K562 (cell line): ENCODE measurements around the gene RAB31. TPM values are rescaled to one million over a fixed set of nuclear protein-coding genes. Genes with fewer than 3 reads are reported as not detected.

ENCODE experiments used
- CBX5 ChIP-seq: IDR thresholded peaks from 2 replicates; pipeline ENCODE4 v1.6.1; 2014; ENCODE audit warnings: low read depth, borderline replicate concordance
- ELF2 ChIP-seq: fragments of 250-450 bp; sonication (Bioruptor Pico); IDR thresholded peaks from 2 replicates; pipeline ENCODE4 v1.5.0; 2021; ENCODE audit warnings: mild to moderate bottlenecking
- ESRRB ChIP-seq: fragments of 250-450 bp; sonication (Bioruptor Pico); IDR thresholded peaks from 2 replicates; pipeline ENCODE4 v1.5.0; 2020; ENCODE audit warnings: mild to moderate bottlenecking, moderate library complexity, borderline replicate concordance
- MGA ChIP-seq: fragments of 450-650 bp; IDR thresholded peaks from 2 replicates; pipeline ENCODE4 v1.6.1; 2016; ENCODE audit warnings: mild to moderate bottlenecking, moderate library complexity
- NFATC3 ChIP-seq: fragments of 450-650 bp; IDR thresholded peaks from 2 replicates; pipeline ENCODE4 v1.6.1; 2017; ENCODE audit warnings: mild to moderate bottlenecking
- PATZ1 ChIP-seq: fragments of 250-450 bp; sonication (Bioruptor Pico); IDR thresholded peaks from 2 replicates; pipeline ENCODE4 v1.5.0; 2020; ENCODE audit warnings: mild to moderate bottlenecking, borderline replicate concordance
- PHTF2 ChIP-seq: fragments of 250-450 bp; sonication (Bioruptor Pico); IDR thresholded peaks from 2 replicates; pipeline ENCODE4 v1.5.0; 2021; ENCODE audit warnings: mild to moderate bottlenecking
- SNAPC5 ChIP-seq: fragments of 250-450 bp; sonication (Bioruptor Pico); IDR thresholded peaks from 2 replicates; pipeline ENCODE4 v1.8.0; 2021; ENCODE audit warnings: moderate library complexity, mild to moderate bottlenecking, inconsistent platforms
- STAT5A ChIP-seq: IDR thresholded peaks from 2 replicates; pipeline ENCODE4 v1.6.1; 2012; ENCODE audit warnings: low read length, inconsistent platforms, borderline replicate concordance
- STAT5B ChIP-seq: fragments of 250-450 bp; sonication (Bioruptor Pico); IDR thresholded peaks from 2 replicates; pipeline ENCODE4 v1.8.0; 2021; ENCODE audit warnings: mild to moderate bottlenecking, inconsistent platforms
- STAT6 ChIP-seq: sonication (generic); formaldehyde crosslinking; IDR thresholded peaks from 2 replicates; pipeline ENCODE4 v1.8.1; 2023; ENCODE audit warnings: mild to moderate bottlenecking, missing genetic modification reagents
- TBL1XR1 ChIP-seq, 2 experiments: IDR thresholded peaks; 2 replicates each; pipeline ENCODE4 v1.6.1; 2012; ENCODE audit warnings: improper control_type of control experiment in 2 of 2, low read length in 2 of 2, mild to moderate bottlenecking in 1 of 2
- polyA plus RNA-seq, 8 experiments: library from polyadenylated mRNA; depleted of rRNA in 4 of 8; stranded (reverse) in 5 of 8; unstranded in 3 of 8; fragments of >200 nt; fragmentation: Nextera tagmentation in 2 of 8; fragmentation: Illumina TruSeq in 1 of 8; extraction: Ambion mirVana in 2 of 8; extraction: Trizol in 1 of 8; gene quantifications; 2 replicates each; pipeline versions ENCODE4 v1.2.1 to v1.2.3, GENCODE V29; 2011 to 2014; ENCODE audit warnings: inconsistent platforms in 1 of 8, missing spikeins in 1 of 8
- total RNA-seq, 7 experiments: library from RNA; depleted of rRNA in 6 of 7; stranded (reverse); fragments of >200 nt in 6 of 7; fragmentation: Illumina TruSeq in 2 of 7; extraction: Trizol in 2 of 7; gene quantifications; 2 replicates each; pipeline versions ENCODE4 v1.2.1 to v1.2.3, GENCODE V29; 2011 to 2021; ENCODE audit warnings: low replicate concordance in 1 of 7

RAB31 gene
- total and polyA plus RNA-seq, 9 of the 15 experiments (the other 6 are each of a cell fraction or from before 2014, with no cell fraction given): 20.7 to 70.4 (median 41.3) TPM

- TF ChIP-seq PATZ1 (no peak), CBX5 (no peak), TBL1XR1 (IDR thresholded peaks at IDR 0.05; ENCODE audit: low read length in 2 of 2) (peak in 1 of 2 experiments; percentile 87; a peak in 3 of 4 replicates), STAT5B (CRISPR knock-in tag) (no peak), ELF2 (CRISPR knock-in tag) (peak; percentile 69; the same call in 1 of the 2 replicates), STAT6 (CRISPR knock-in tag) (no peak), STAT5A (peak; percentile 75), NFATC3 (no peak), PHTF2 (no peak), MGA (no peak), SNAPC5 (CRISPR knock-in tag) (no peak), ESRRB (CRISPR knock-in tag) (no peak)
Observed at GRCh38 chr18:9825571-9826073, 117.5 kb downstream of the RAB31 start (continued).
